GM04504 (cell line): ENCODE results near the gene KCNJ6.
A peak's percentile ranks its signal among the peaks of the same experiment; 100 is the strongest.
"Not testable (repeated sequence)": the region's sequence is repeated elsewhere in the genome, so short reads cannot be mapped to it uniquely, and the experiment has no call there.

Source experiments
- DNase-seq: peaks from one replicate; pipeline ENCODE4 v3.0.0-alpha.2; 2012; ENCODE audit warnings: low read depth

Gene KCNJ6

DNA sequence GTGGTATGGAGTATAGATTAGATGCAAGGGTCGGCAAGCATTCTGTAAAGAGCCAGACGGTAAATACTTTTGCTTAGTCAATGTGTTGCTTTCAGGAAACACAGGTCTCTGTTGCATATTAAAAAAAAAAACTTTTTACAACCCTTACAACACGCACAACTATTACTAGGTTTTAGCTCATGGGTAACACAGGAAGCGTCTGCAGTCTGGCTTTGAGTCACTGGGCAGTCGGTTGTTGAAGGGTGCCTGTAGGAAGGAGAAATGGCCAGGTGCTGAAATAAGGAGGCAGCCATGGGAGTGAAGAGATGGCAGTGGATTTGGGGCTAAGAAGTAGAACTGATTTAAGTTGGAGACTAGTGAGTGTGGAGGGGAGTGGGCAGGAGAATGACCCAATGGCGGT lies 192.1 kb downstream of the KCNJ6 start:
- no peak for DNase-seq

DNA sequence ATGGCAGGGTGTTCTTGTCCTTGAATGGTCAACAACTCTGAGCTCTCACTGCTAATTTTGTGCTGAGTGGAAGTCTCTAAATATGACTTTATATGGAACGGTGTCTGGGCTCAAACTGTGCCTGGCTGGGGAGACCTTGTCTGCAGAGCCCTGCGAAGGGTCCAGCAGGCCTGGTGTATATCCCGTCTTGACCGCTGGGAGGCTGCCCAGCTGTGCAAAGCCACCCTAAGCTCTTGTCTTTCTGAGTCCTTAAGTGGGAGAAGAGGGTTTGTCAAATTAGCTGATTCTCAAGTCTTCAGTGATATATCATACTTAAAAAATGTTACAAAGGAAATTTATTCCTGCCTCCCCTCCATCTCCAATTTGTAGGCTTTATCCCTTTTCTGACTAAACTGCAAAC lies 198.7 kb downstream of the KCNJ6 start:
- DNase-seq, result no peak

DNA sequence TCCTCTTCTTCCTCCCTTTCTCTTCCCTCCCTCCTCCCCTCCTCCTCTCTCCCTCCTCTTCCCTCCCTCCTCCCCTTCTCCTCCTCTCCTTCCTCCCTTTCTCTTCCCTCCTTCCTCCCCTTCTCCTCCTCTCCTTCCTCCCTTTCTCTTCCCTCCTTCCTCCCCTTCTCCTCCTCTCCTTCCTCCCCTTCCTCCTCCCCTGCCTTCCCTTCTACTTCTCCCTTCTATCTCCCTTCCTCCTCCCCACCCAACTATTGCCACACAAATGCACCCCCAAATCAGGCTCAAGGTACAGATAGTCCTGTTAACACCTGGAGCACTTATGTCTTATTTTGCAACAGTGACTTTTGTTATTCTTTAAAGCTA lies 203.7 kb downstream of the KCNJ6 start:
- not testable (repeated sequence) for DNase-seq

DNA sequence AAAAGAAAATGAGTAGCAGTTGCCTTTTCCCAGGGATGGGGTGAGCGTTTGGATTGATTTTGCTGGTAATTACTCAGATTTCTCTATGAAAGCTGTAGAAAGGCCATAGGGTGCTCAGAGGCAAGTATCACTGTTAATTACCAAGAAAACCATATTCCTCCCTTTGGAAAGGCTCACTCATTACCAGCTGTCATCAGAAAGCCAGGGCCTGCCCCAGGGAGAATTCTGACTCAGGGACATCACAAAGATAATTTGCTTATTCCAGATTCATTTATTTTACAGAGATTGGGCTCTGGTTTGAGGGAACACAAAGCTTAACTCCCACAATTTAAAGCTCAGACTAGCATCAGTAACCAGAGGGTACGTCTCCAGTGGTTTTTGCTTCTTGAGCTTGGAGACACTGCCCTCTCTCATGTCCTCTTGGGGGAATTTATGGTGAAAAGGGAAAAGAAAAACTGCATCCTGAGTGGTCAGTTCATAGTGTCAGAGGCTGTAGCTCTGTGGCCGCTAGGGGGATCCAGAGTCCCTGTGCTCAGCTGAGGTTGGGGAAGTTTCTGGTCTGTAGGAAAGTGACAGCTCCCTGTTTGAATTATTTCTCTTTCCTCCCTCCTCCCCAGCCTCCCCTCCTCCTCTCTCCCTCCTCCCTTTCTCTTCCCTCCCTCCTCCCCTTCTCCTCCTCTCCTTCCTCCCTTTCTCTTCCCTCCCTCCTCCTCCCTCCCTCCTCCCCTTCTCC lies 204.3 kb downstream of the KCNJ6 start:
- peak; percentile 39 for DNase-seq

DNA sequence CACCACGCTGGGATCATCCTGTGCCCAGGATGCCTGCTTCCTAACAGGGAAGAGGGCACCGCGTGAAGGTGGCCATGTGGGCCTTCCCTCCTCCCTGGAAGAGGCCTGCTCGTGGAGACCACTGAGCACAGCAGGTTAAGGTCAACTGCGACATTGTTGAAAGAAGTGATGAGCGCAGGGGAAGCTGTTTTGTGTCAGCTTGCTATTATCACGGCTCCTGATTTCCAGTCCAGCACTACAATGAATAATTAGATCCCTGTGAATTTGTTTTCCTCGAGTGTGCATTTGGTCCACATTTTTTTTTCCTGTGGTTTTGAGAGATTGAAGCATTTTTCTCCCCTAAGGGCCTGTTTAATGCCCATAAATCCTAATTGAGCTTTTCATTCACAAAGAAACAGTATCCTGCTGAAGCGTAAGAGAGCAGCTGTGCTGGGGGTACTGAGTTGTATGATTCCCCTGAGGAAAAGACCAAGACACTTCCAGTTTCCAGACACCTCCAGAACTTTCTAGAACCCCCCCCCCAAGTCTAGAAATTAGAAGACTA lies 204.9 kb downstream of the KCNJ6 start:
- DNase-seq, result no peak

DNA sequence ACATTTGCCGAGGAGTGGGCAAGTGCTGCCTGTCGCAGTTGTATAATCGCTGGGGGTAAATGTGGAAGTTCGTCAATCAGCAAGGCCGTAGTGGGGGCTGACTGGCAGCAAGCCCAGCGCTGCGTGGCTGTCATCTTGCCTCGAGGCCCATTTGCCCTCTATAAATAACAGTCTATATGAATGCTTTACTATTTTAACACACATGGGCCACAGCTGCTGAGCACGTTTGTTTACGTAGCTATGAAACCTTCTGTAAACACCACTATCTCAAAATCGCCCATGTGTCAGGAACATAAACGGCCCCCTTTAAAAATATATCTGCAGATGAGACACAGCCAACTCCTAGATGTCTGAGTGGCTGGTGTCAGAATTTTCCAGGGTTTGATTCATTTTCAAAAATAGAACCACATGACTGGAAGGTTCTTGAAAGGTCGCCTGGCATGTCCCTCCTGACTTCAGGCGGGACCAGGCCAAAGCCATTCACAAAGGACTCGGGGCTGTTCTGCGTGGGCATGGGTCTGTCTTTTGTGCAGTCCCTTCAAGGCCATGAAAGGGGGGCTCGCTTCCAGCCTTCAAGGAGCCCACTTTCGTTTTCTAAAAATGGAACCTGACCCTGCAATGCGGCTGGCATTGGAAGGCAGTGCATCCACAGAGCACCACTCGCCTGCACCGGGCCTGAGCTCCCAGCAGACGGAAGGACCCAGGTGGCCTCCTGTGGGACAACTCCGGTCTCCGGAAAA lies 205.5 kb downstream of the KCNJ6 start:
- DNase-seq, result no peak

DNA sequence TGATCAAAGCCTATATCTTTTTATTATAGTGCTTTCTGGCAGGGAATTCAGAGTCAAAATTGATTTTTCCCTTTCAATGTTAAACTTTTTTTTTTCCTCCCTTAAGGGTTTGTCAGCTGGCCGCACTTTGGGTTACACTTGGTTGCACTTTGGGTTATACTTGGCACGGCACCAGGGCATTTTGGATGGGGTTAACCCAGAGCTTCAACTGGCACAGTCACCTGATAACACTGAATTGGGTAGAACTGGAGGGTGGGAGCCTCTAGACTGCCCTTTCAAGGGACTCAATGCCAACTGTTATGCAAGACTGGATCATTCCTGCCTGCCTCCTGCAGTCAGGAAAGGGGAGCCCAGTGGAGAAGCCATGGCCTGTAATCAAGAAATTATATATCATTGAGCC lies 211.5 kb downstream of the KCNJ6 start:
- DNase-seq, result no peak

DNA sequence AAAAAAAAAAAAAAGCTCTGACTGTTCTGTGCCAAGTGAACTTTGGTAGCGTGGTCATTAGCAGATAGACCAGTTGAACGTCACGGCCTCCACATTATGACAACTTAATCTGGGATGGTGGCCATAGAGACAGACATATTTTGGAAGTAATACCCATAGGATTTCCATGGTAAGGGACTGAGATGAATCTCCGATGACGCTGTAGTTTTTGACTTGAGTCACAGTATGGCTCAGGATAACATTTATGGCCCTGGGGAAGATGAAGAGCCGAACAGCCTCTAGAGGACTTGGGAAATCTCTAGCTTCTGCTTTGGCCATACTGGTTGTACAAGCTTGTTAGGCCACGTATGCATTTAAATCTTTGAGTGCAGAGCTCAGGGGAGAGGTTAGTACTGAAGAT lies 214.0 kb downstream of the KCNJ6 start:
- no peak for DNase-seq

DNA sequence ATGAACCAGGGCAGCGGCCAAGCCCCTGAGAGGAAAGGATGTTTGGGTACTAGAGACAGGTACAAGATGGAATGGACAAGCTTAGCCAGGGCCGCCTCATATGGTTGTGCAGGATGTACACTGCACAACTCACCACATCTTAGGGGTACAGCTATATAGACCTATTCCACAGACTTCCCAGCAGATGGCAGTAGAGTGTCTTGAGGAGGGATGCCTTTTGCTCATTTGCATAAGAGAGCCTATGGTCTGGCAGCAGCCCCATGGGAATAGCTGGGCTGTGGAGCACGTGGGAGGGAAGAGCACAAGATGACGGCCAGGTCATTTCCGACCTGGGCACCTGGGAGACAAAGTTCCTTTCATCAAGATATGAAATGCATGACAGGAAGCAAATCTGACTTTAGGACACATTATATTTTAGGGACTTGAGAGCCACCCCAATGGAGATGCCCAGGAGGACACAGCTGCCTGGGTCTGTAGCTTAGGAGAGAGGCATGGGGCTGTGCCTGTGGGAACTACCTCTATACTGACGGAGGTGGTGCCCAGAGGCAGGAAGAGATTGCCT lies 215.5 kb downstream of the KCNJ6 start:
- peak; percentile 59 for DNase-seq

DNA sequence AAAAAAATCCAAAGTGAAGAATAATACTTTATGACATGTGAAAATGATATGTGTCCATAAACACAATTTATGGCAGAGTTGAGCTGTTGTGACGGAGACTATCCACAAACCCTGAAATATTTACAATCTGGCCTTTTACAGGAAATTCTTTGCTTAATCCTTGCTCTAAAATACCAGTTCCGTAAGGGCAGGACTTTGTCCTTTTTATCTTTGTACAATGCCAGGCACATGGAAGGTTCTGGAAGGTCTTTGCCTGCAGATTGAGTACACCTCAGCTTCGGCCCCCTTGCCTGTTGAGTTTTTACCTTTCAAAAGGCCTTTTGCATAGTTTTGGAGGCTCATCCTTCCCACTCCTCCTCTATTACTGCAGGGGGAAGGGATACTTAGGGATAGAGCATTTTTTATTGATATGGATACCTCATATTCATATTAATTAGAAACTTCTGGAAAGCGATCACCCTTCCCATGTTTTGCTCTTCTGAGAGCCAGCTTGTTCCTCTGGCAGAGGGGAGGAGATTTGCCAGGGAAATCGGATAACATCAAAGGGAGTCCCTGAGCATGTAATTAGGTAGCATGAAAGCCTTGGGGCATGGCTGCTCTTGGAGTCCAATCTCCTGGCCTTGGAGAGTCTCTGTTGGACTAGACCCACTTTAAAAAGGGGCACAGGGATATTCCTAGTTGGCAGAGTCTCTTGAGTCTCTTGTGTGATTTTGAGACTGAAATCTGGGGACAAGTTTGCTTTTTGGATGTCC lies 217.1 kb downstream of the KCNJ6 start:
- DNase-seq, result no peak

DNA sequence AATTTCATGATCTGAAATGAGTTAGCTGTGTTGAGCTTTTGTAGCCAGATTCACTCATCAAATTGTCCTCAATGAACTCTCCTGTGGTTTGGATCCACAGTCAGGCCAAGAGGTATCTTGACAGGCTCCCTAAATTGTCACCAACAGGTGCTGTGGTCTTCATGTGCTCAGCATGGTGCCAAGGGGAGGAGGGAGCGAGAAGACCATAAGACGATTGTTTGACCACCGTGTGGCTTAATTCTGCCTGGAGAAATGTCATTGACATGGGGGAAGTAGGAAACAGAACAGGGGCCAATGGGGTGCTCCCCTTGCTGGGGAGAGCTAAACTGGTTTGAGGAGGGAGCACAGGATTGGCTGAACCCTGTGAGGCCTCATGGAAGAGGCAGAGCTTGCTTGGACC lies 219.3 kb downstream of the KCNJ6 start:
- no peak for DNase-seq

DNA sequence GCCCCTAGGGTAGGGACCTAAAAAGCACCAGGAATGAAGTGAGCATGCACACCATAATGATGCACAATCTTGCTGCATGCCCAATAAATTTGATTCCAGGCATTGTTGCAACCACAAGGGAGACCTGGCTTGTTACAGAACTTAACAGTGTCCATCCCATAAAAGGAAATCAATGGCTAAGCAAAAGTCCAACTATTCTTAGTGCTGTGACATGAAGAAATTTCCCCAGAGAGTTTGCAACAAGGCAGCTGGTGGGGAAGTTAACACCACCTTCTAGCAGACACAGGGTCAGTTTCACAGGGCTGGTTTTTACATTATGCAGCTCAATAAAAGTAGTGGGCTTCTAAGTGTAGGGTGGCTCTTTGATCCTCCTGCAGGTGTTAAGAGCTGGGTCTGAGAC lies 221.1 kb downstream of the KCNJ6 start:
- DNase-seq, result no peak

DNA sequence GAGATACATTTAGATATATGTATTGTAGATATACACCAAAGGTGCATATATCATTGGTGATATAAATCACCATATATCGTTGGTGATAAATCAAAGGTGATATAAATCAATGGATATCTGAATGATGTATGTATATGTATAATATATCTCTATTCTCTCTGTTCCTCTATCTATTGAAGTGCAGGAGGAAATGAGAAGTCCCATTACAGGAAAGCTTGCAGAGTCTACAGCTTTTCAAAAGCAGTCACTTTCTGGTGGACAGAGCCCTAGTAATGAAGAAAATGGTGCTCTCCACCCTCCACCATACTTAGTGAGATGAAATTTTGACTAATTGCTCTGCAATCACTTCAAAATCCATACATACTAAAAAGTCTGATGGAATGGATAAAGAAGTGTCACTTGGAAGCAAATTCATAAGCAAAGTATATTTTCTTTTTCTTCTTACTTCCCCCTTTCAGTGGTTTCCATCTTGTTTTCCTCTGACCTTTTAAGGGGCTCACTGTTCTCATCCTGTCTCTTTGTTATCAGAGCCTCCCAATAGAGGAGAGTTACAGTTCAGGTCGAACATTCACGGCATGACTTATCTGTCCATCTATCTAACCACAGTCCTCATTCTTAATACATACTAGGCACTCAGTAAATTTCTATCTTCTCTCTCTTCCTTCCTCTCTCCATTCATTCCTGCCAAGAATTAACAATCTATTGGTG lies 227.2 kb downstream of the KCNJ6 start:
- DNase-seq, result no peak

DNA sequence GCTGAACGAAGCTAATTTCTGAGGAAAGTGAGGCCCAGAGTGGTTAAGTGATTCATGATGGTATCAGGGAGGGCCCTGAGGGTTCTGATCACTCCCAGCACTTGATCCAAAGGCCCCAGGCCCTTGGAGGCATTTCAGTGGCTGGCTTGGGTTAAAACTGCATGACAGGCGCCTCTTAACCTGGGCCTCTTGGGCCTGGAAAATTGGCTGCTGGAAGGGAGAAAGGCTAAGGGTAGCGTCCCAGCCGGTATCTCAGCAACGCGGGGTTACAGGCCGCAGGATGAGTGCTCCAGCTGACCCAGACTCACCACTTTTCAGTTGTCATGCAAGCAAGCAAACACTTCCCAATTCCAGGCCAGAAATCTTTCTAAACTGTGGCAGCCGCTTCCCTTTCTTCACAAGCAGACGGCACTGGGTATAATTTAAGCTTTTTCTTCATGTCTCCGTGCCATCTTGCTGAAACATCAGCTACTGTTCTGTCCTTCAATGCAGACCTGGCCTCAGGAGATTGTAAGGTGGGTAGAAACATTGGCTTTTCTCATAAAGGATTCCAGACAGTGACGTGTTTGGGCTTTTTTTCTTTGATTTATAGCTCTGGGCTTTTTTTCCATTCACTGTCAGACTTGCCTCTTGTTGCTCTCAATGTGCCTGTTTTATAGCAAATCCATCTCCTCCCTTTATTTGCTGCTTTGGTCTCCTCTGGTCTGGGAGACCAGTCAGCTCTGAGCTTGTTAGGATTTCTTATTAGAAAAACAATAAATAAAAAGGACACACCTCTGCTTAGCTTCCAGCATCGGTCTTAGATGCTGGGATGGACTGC lies 229.1 kb downstream of the KCNJ6 start:
- DNase-seq, result no peak

DNA sequence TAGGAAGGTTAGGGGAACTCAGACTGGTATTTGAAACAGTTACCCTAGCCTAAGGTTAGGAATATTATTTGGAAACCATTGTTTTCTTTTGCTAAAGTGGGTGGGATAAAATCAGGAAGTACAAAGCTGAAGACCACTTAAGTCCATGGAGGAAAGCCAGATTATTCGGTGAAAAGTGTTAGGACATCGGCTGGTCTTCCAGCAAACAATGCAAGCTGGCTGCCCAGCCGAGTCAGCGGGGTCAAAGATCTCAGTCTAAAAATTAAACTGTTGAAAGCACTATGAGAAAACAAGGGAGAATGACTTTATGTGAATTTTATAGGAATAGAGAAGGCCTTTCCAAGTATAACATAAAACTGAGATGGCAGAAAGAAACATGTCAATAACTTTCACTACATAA lies 231.7 kb downstream of the KCNJ6 start:
- DNase-seq, result no peak

DNA sequence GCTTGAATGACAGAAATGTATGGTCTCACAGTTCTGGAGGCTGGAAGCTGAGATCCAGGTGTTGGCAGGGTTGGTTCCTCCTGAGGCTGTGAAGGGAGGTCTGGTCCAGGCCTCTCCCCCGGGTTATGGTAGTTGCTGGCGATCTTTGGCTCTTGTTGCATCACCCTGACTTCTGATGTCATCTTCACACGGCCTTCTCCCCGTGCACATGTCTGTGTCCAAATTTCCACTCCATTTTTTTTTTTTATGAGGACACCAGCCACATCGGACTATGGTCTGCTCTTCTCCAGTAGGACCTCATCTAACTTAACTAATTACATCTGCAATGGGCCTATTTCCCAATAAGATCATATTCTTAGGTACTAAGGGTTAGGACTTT lies 232.2 kb downstream of the KCNJ6 start:
- no peak for DNase-seq

DNA sequence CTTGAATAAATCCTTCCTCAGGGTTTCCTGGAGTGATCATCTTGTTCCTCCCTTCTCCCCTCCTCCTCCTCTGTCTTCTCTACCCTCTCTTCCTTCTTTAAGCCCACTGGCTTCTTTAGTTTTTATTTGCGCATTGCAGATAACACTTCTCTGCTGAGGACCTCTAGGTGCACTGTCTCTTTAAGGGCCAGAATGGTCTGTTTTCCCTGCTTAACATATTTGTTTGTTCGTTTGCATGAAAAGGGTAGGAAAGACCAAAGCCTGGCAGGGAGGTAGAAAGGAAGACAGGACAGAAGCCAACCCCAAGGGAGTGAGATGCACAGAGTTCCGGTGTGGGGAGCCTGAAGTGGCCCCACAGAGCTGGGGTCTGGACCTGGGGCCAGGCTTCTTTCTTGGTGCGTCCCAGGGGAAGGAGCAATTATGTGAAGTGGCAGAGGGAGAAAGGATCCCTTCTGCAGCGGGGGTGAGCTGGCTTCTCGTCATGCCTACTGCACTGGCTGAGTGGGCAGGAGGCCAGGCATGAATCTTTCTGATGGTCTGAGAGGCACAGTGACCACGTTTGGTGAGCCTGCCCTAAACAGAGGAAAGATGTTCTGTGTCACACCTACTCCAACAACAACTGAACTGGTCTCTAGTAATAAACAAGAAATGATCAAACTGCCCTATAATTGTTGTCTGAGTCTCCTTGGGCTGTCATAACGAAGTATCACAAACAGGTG lies 232.7 kb downstream of the KCNJ6 start:
- DNase-seq, result no peak

DNA sequence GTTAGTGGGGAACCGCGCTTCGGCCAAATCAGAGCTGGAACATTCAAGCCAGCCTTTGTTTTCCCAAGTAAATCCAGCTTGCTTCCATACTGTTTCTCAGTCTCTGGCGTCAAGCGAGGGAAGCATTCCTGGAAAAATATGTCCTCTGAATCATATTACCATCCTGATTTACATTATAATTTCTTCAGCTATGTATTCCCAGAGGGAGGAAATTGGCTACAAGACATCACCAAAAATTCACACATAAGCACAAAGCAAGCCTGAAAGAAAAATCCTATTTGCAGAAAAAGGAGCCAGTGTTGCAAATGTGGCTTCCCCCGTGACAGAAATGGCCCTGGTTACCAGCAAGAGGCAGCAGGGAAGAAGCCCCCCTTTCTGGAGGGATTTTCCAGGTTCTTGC lies 233.3 kb downstream of the KCNJ6 start:
- DNase-seq, result no peak

DNA sequence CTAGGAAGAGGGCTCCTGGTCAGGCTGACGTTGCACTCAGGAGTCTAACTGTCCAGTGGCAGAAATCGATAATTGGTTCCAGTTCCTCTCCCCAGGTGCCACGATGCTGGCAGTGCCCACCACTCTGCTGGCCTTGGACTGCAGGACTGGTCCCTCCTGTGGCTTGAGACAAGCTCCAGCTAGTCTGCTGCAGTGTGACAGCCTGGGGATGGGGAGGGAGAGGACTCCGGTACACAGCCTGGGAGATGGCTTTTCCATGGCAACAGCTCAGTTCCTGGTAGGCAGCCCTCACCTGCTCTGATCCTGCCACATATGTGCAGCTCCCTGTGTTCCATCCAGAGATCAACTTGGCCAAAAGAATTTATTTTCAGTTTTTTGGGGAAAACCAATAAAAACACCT lies 239.3 kb downstream of the KCNJ6 start:
- no peak for DNase-seq

DNA sequence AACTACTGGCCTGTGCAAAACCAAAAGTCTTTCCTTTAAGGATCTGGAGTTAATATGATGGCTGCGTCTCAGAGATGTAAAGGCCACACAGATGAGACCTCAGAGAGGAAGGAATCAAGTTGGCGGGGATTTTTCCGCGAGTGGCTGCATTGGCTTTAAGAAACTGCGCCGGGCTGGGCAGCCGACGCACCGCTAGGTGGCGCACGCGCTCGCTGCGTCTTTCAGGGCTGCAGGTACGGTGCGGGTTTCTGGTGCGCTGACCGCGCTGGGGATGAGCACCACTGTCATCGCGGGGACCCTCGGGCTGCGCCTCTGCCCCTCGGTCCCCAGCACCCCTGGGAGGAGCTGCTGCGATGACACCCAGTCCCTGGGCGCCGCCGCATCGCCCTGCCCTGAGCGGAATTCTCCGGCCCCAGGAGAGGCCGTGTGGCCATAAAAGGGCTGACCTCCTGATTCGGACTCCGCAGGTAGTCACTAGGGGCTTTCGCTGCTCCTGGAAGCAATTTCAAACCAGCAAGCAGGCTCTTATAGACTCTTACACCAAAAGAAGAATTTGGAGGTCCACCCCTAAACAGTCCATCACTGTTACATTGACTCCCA lies 241.0 kb downstream of the KCNJ6 start:
- no peak for DNase-seq
